K562 (cell line): ENCODE measurements around the gene GOLGA6L2. TPM values are rescaled to one million over a fixed set of nuclear protein-coding genes. Genes with fewer than 3 reads are reported as not detected.

Experiments used
- BCOR ChIP-seq: fragments of 450-650 bp; IDR thresholded peaks from 2 replicates; pipeline ENCODE4 v1.6.1; 2016
- CBX5 ChIP-seq: IDR thresholded peaks from 2 replicates; pipeline ENCODE4 v1.6.1; 2014; ENCODE audit warnings: low read depth, borderline replicate concordance
- ZFP36 ChIP-seq: fragments of 150-350 bp; IDR thresholded peaks from 2 replicates; pipeline ENCODE4 v1.6.1; 2018; ENCODE audit warnings: low read length, low read depth; ENCODE audit not compliant: partially characterized antibody
- ZNF311 ChIP-seq: fragments of 250-450 bp; sonication (Bioruptor Pico); IDR thresholded peaks from 2 replicates; pipeline ENCODE4 v1.4.0; 2020; ENCODE audit warnings: mild to moderate bottlenecking, moderate library complexity
- polyA plus RNA-seq, 8 experiments: library from polyadenylated mRNA; depleted of rRNA in 4 of 8; stranded (reverse) in 5 of 8; unstranded in 3 of 8; fragments of >200 nt; fragmentation: Nextera tagmentation in 2 of 8; fragmentation: Illumina TruSeq in 1 of 8; extraction: Ambion mirVana in 2 of 8; extraction: Trizol in 1 of 8; gene quantifications; 2 replicates each; pipeline versions ENCODE4 v1.2.1 to v1.2.3, GENCODE V29; 2011 to 2014; ENCODE audit warnings: inconsistent platforms in 1 of 8, missing spikeins in 1 of 8
- total RNA-seq, 7 experiments: library from RNA; depleted of rRNA in 6 of 7; stranded (reverse); fragments of >200 nt in 6 of 7; fragmentation: Illumina TruSeq in 2 of 7; extraction: Trizol in 2 of 7; gene quantifications; 2 replicates each; pipeline versions ENCODE4 v1.2.1 to v1.2.3, GENCODE V29; 2011 to 2021; ENCODE audit warnings: low replicate concordance in 1 of 7
- TF ChIP-seq, protein P1 (sequence below), 2 experiments: fragments of 450-650 bp in 1 of 2; sonication (generic) in 1 of 2; formaldehyde crosslinking in 1 of 2; IDR thresholded peaks; 2 replicates each; pipeline versions ENCODE4 v1.7.1 to v1.9.0; 2016 to 2022; ENCODE audit warnings: inconsistent platforms in 1 of 2, mild to moderate bottlenecking in 1 of 2, missing genetic modification reagents in 1 of 2
- TF ChIP-seq, protein P2 (sequence below), 2 experiments: fragments of 450-650 bp in 1 of 2; sonication (generic) in 1 of 2; formaldehyde crosslinking in 1 of 2; IDR thresholded peaks in 1 of 2; conservative IDR thresholded peaks in 1 of 2; 2 replicates each; pipeline versions ENCODE4 v1.6.1 to v1.8.1; 2016 to 2023; ENCODE audit warnings: mild to moderate bottlenecking in 2 of 2, moderate library complexity in 2 of 2, inconsistent platforms in 1 of 2, missing genetic modification reagents in 1 of 2

The GOLGA6L2 gene
- total and polyA plus RNA-seq, 9 of the 15 experiments (the other 6 are each of a cell fraction or from before 2014, with no cell fraction given), result not detected

DNA sequence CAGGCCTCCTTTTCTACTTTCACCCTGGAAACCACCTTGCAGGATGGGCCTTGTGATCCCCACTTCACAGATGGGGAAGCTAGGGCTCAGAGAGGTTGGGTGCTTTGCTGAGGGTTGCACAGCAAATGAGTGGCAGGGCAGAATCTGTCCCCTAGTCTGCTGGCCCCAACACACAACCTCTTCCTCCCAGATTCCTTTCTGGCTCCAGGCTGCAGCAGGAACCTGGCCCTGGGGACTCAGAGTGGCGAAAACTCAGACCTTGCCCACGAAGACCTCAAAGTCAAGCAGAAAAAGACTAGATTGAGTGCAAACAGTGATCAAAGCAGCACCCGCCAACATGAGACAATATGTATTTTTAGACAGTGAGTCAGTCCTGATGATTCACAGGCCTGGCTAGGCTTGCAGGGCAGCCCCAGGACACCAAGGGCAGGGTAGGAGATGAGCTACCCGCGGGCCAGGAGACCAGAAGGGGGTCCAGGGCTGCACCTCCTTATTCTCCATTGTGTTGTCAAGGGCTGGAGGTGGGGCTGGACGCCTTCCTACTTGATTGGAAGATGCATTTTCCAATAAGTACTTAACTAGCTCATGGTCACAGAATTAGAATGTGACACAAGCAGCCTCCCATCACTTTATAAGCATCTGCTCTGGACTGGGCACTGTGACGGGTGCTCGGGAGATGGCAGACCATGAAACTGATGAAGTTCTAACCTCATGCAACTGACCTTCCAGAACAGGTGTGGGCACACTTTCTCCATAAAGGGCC is 23.9 kb downstream of the GOLGA6L2 start (continued):
- TF ChIP-seq, protein P1, sequence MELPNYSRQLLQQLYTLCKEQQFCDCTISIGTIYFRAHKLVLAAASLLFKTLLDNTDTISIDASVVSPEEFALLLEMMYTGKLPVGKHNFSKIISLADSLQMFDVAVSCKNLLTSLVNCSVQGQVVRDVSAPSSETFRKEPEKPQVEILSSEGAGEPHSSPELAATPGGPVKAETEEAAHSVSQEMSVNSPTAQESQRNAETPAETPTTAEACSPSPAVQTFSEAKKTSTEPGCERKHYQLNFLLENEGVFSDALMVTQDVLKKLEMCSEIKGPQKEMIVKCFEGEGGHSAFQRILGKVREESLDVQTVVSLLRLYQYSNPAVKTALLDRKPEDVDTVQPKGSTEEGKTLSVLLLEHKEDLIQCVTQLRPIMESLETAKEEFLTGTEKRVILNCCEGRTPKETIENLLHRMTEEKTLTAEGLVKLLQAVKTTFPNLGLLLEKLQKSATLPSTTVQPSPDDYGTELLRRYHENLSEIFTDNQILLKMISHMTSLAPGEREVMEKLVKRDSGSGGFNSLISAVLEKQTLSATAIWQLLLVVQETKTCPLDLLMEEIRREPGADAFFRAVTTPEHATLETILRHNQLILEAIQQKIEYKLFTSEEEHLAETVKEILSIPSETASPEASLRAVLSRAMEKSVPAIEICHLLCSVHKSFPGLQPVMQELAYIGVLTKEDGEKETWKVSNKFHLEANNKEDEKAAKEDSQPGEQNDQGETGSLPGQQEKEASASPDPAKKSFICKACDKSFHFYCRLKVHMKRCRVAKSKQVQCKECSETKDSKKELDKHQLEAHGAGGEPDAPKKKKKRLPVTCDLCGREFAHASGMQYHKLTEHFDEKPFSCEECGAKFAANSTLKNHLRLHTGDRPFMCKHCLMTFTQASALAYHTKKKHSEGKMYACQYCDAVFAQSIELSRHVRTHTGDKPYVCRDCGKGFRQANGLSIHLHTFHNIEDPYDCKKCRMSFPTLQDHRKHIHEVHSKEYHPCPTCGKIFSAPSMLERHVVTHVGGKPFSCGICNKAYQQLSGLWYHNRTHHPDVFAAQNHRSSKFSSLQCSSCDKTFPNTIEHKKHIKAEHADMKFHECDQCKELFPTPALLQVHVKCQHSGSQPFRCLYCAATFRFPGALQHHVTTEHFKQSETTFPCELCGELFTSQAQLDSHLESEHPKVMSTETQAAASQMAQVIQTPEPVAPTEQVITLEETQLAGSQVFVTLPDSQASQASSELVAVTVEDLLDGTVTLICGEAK (IDR thresholded peaks at IDR 0.05), result no peak
- TF ChIP-seq, protein P1 (CRISPR knock-in tag; IDR thresholded peaks at IDR 0.05), result no peak
- TF ChIP-seq ZFP36, result peak; percentile 81
- TF ChIP-seq ZNF311 (CRISPR knock-in tag), result no peak
- peak; percentile 63 for TF ChIP-seq BCOR
- TF ChIP-seq, protein P2, sequence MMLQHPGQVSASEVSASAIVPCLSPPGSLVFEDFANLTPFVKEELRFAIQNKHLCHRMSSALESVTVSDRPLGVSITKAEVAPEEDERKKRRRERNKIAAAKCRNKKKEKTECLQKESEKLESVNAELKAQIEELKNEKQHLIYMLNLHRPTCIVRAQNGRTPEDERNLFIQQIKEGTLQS (IDR thresholded peaks at IDR 0.05), result peak; percentile 62; the same call in 1 of the 2 replicates
- TF ChIP-seq, protein P2 (CRISPR knock-in tag; conservative IDR thresholded peaks at IDR 0.05), result 0 out of 2 replicates have a peak, but pooled peaks have one; percentile 18
- no peak for TF ChIP-seq CBX5
